PFSK-1 (cell line): Measurements from ENCODE around the gene PCSK4.

Source experiments
- FOXP2 ChIP-seq: optimal IDR thresholded peaks from 2 replicates; pipeline ENCODE3; 2011; ENCODE audit warnings: borderline replicate concordance, control low read depth, inconsistent platforms; ENCODE audit not compliant: insufficient read depth; ENCODE audit errors: extremely low read length, extremely low read depth
- POLR2AphosphoS5 ChIP-seq: IDR thresholded peaks from 2 replicates; pipeline ENCODE4 v1.6.1; 2012; ENCODE audit warnings: low read depth, mild to moderate bottlenecking, control low read depth, low read length, moderate library complexity
- SIN3A ChIP-seq: IDR thresholded peaks from 2 replicates; pipeline ENCODE4 v1.6.1; 2012; ENCODE audit warnings: mild to moderate bottlenecking, low read length, moderate library complexity, borderline replicate concordance; ENCODE audit not compliant: insufficient read depth
- TAF1 ChIP-seq: IDR thresholded peaks from 2 replicates; pipeline ENCODE4 v1.6.1; 2012; ENCODE audit warnings: low read length, control low read depth, borderline replicate concordance; ENCODE audit not compliant: insufficient read depth
- TF ChIP-seq, protein P1 (sequence below), 2 experiments: IDR thresholded peaks; 2 replicates each; pipeline versions ENCODE4 v1.6.1 to v1.8.0; 2011 to 2012; ENCODE audit warnings: low read depth in 2 of 2, low read length in 2 of 2, control low read depth in 1 of 2, inconsistent platforms in 1 of 2, mild to moderate bottlenecking in 1 of 2, moderate library complexity in 1 of 2; ENCODE audit not compliant: insufficient read depth in 1 of 2

The PCSK4 gene

GRCh38 chr19:1526979-1527649, 37.0 kb upstream of the PCSK4 start:
- no peak for TF ChIP-seq TAF1
- TF ChIP-seq, protein P1, sequence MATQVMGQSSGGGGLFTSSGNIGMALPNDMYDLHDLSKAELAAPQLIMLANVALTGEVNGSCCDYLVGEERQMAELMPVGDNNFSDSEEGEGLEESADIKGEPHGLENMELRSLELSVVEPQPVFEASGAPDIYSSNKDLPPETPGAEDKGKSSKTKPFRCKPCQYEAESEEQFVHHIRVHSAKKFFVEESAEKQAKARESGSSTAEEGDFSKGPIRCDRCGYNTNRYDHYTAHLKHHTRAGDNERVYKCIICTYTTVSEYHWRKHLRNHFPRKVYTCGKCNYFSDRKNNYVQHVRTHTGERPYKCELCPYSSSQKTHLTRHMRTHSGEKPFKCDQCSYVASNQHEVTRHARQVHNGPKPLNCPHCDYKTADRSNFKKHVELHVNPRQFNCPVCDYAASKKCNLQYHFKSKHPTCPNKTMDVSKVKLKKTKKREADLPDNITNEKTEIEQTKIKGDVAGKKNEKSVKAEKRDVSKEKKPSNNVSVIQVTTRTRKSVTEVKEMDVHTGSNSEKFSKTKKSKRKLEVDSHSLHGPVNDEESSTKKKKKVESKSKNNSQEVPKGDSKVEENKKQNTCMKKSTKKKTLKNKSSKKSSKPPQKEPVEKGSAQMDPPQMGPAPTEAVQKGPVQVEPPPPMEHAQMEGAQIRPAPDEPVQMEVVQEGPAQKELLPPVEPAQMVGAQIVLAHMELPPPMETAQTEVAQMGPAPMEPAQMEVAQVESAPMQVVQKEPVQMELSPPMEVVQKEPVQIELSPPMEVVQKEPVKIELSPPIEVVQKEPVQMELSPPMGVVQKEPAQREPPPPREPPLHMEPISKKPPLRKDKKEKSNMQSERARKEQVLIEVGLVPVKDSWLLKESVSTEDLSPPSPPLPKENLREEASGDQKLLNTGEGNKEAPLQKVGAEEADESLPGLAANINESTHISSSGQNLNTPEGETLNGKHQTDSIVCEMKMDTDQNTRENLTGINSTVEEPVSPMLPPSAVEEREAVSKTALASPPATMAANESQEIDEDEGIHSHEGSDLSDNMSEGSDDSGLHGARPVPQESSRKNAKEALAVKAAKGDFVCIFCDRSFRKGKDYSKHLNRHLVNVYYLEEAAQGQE (IDR thresholded peaks at IDR 0.05; ENCODE audit: insufficient read depth in 1 of 2, low read depth in 2 of 2, low read length in 2 of 2), result no peak

- TF ChIP-seq SIN3A, result no peak
- TF ChIP-seq TAF1, result no peak
- no peak for TF ChIP-seq POLR2AphosphoS5
- TF ChIP-seq, protein P1 (IDR thresholded peaks at IDR 0.05; ENCODE audit: insufficient read depth in 1 of 2, low read depth in 2 of 2, low read length in 2 of 2), result no peak
- TF ChIP-seq FOXP2, result no peak
Observed at GRCh38 chr19:1526066-1526778, 36.1 kb upstream of the PCSK4 start.

DNA sequence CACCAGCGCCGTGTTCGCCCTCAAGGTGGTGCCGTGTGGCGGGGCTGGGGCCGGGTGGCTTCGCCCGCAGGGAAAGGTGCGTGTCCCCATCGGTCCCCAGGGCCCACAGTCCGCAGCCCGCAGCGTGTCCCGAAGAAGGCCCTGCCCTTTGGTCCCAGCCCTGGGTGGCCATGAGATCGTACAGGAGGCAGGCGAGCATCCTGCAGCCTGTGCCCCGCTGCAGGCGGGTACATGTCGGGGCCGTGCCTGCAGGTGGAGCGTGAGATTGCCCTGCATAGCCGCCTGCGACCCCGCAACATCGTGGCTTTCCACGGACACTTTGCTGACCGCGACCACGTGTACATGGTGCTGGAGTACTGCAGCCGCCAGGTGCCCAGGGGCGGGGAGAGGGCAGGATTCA, 35.2 kb upstream of the PCSK4 start:
- TF ChIP-seq TAF1 (no peak), POLR2AphosphoS5 (no peak), FOXP2 (no peak), SIN3A (no peak)
- TF ChIP-seq, protein P1 (IDR thresholded peaks at IDR 0.05; ENCODE audit: insufficient read depth in 1 of 2, low read depth in 2 of 2, low read length in 2 of 2), result no peak

- TF ChIP-seq FOXP2, result no peak
- no peak for TF ChIP-seq POLR2AphosphoS5
- TF ChIP-seq, protein P1 (IDR thresholded peaks at IDR 0.05; ENCODE audit: insufficient read depth in 1 of 2, low read depth in 2 of 2, low read length in 2 of 2), result no peak
- no peak for TF ChIP-seq SIN3A
- TF ChIP-seq TAF1, result no peak
Observed at GRCh38 chr19:1524972-1525325, 34.8 kb upstream of the PCSK4 start.
